GM23248 (cell line): ENCODE results near the gene COPS3. TPM values are rescaled to one million over a fixed set of nuclear protein-coding genes. Genes with fewer than 3 reads are reported as not detected.

Experiments used
- DNase-seq: peaks from one replicate; pipeline ENCODE4 v3.0.0-alpha.2; 2015
- H2AFZ ChIP-seq: fragments of 200-600 bp; sonication (generic); 2 replicates; pipeline ENCODE4 v1.6.1; 2016; ENCODE audit warnings: antibody characterized with exemption
- H3F3A ChIP-seq: fragments of 200-600 bp; sonication (generic); 2 replicates; pipeline ENCODE4 v1.6.1; 2016; ENCODE audit warnings: mild to moderate bottlenecking, antibody characterized with exemption, mixed run types; ENCODE audit not compliant: insufficient read depth
- H3K27ac ChIP-seq: fragments of 200-600 bp; sonication (generic); 2 replicates; pipeline ENCODE4 v1.5.1; 2016; ENCODE audit warnings: mild to moderate bottlenecking
- H3K27me3 ChIP-seq: fragments of 200-600 bp; sonication (generic); replicated peaks from 2 replicates; pipeline ENCODE4 v1.6.1; 2016; ENCODE audit warnings: mild to moderate bottlenecking; ENCODE audit not compliant: insufficient read depth
- H3K36me3 ChIP-seq: fragments of 200-600 bp; sonication (generic); 2 replicates; pipeline ENCODE4 v1.6.1; 2016; ENCODE audit warnings: low read depth, mild to moderate bottlenecking
- H3K4me1 ChIP-seq: fragments of 200-600 bp; sonication (generic); 2 replicates; pipeline ENCODE4 v1.6.1; 2016; ENCODE audit warnings: mild to moderate bottlenecking; ENCODE audit not compliant: insufficient read depth
- H3K4me2 ChIP-seq: fragments of 200-600 bp; sonication (generic); one replicate; pipeline ENCODE4 v1.6.1; 2016; ENCODE audit warnings: mild to moderate bottlenecking; ENCODE audit not compliant: unreplicated experiment
- H3K4me3 ChIP-seq: fragments of 200-600 bp; sonication (generic); 2 replicates; pipeline ENCODE4 v1.5.1; 2016; ENCODE audit warnings: mild to moderate bottlenecking
- H3K79me2 ChIP-seq: fragments of 200-600 bp; sonication (generic); 2 replicates; pipeline ENCODE4 v1.6.1; 2016; ENCODE audit warnings: mild to moderate bottlenecking; ENCODE audit not compliant: insufficient read depth
- H3K9ac ChIP-seq: fragments of 200-600 bp; sonication (generic); 2 replicates; pipeline ENCODE4 v1.6.1; 2016; ENCODE audit warnings: mild to moderate bottlenecking
- H3K9me2 ChIP-seq: fragments of 200-600 bp; sonication (generic); 2 replicates; pipeline ENCODE4 v1.6.1; 2016; ENCODE audit warnings: mixed run types, mild to moderate bottlenecking, moderate library complexity; ENCODE audit not compliant: insufficient read depth
- H3K9me3 ChIP-seq: fragments of 200-600 bp; sonication (generic); one replicate; pipeline ENCODE4 v1.6.1; 2017; ENCODE audit warnings: low read depth
- H4K20me1 ChIP-seq: fragments of 200-600 bp; sonication (generic); 2 replicates; pipeline ENCODE4 v1.6.0; 2016; ENCODE audit not compliant: insufficient read depth
- EZH2 ChIP-seq: fragments of 200-600 bp; sonication (generic); IDR thresholded peaks from 2 replicates; pipeline ENCODE4 v1.6.1; 2018; ENCODE audit warnings: antibody characterized with exemption, mild to moderate bottlenecking; ENCODE audit not compliant: insufficient read depth, poor library complexity, severe bottlenecking
- EZH2phosphoT487 ChIP-seq: fragments of 200-600 bp; sonication (generic); IDR thresholded peaks from 2 replicates; pipeline ENCODE4 v1.6.1; 2018; ENCODE audit warnings: antibody characterized with exemption, moderate library complexity, mild to moderate bottlenecking, low read depth; ENCODE audit not compliant: insufficient read depth
- WGBS, 2 experiments: methylation state at CpG; one replicate each; pipeline ENCODE4 v1.1.6; 2015 to 2017; ENCODE audit warnings: low lambda C conversion rate in 2 of 2, low coverage in 1 of 2; ENCODE audit errors: missing lambda C conversion rate in 2 of 2; 5-methylcytosine and 5-hydroxymethylcytosine counted together
- in situ Hi-C: fragments of 300-500 bp; cut with MboI; formaldehyde crosslinking; loops from 2 replicates; pipeline ENCODE4 v1.15.0; 2020
- polyA plus RNA-seq: library from polyadenylated mRNA; unstranded; fragments of >200 nt; fragmentation: Nextera tagmentation; extraction: Ambion mirVana; gene quantifications from 2 replicates; pipeline ENCODE4 v1.2.1, GENCODE V29; 2016
- total RNA-seq: library from RNA; depleted of rRNA; stranded (reverse); fragments of >200 nt; shearing (Covaris generic); gene quantifications from 2 replicates; pipeline ENCODE4 v1.2.3, GENCODE V29; 2014; rRNA removed

The COPS3 gene
- total and polyA plus RNA-seq, 2 experiments from 2014 or later: 90.2 to 93.3 TPM

GRCh38 chr17:17200831-17201230 lies 80.2 kb downstream of the COPS3 start:
- H3K36me3 ChIP-seq: no peaks in the 10 kb centered on the region
- in situ Hi-C loops: no loop called here
- no peak overlapping the region for H2AFZ ChIP-seq
- no peaks in the 10 kb centered on the region for H3K27me3 ChIP-seq
- no peak for DNase-seq
- H3K9me2 ChIP-seq: no peaks in the 10 kb centered on the region
- H3K79me2 ChIP-seq: no peaks in the 10 kb centered on the region
- 84 to 92% methylated on average over 5 of the region's 5 CpGs for WGBS, 2 experiments
- H3K4me1 ChIP-seq: 0 out of 2 replicates have a peak, but pooled peaks cover 6% of the 10 kb centered on the region
- H3K4me2 ChIP-seq: no peak overlapping the region
- no peak overlapping the region for H3K9ac ChIP-seq
- H3K4me3 ChIP-seq: no peak overlapping the region
- no peaks in the 10 kb centered on the region for H4K20me1 ChIP-seq
- H3K9me3 ChIP-seq: no peaks in the 10 kb centered on the region
- no peak for TF ChIP-seq EZH2
- no peak for TF ChIP-seq EZH2phosphoT487
- H3F3A ChIP-seq: peaks cover 12% of the 10 kb centered on the region
- H3K27ac ChIP-seq: no peak overlapping the region

GRCh38 chr17:17200311-17200710 lies 80.7 kb downstream of the COPS3 start:
- Histone ChIP-seq H3F3A (peaks cover 17% of the 10 kb centered on the region), H3K79me2 (no peaks in the 10 kb centered on the region), H4K20me1 (no peaks in the 10 kb centered on the region), H3K4me2 (no peak overlapping the region), H3K9me3 (no peaks in the 10 kb centered on the region), H3K27ac (no peak overlapping the region), H3K4me1 (0 out of 2 replicates have a peak, but pooled peaks cover 6% of the 10 kb centered on the region), H3K27me3 (no peaks in the 10 kb centered on the region), H2AFZ (no peak overlapping the region), H3K9ac (no peak overlapping the region), H3K36me3 (no peaks in the 10 kb centered on the region), H3K4me3 (no peak overlapping the region), H3K9me2 (no peaks in the 10 kb centered on the region)
- TF ChIP-seq EZH2phosphoT487 (no peak), EZH2 (no peak)
- DNase-seq: no peak
- WGBS, 2 experiments: 67 to 69% methylated on average over 7 of the region's 7 CpGs
- in situ Hi-C loops: no loop called here

GRCh38 chr17:17198281-17198680 lies 82.8 kb downstream of the COPS3 start:
- Histone ChIP-seq H3K27ac (no peak overlapping the region), H3K4me1 (no peaks in the 10 kb centered on the region), H3K9ac (no peak overlapping the region), H3K79me2 (no peaks in the 10 kb centered on the region), H4K20me1 (no peaks in the 10 kb centered on the region), H3K9me3 (no peaks in the 10 kb centered on the region), H3F3A (peaks cover 26% of the 10 kb centered on the region), H3K9me2 (no peaks in the 10 kb centered on the region), H3K27me3 (no peaks in the 10 kb centered on the region), H3K36me3 (no peaks in the 10 kb centered on the region), H2AFZ (no peak overlapping the region), H3K4me3 (no peak overlapping the region), H3K4me2 (no peak overlapping the region)
- DNase-seq: peak; percentile 26
- in situ Hi-C loops: no loop called here
- TF ChIP-seq EZH2phosphoT487 (no peak), EZH2 (no peak)
- WGBS, 2 experiments: 100% methylated on average over 1 of the region's 1 CpG

- no peak overlapping the region for H3K4me2 ChIP-seq
- no peak overlapping the region for H2AFZ ChIP-seq
- no peaks in the 10 kb centered on the region for H3K27me3 ChIP-seq
- peaks cover 29% of the 10 kb centered on the region for H3F3A ChIP-seq
- H3K4me3 ChIP-seq: no peak overlapping the region
- in situ Hi-C loops: no loop called here
- no peak overlapping the region for H3K9ac ChIP-seq
- DNase-seq: peak; percentile 27
- H4K20me1 ChIP-seq: no peaks in the 10 kb centered on the region
- no peak overlapping the region for H3K27ac ChIP-seq
- no peaks in the 10 kb centered on the region for H3K79me2 ChIP-seq
- no peaks in the 10 kb centered on the region for H3K9me3 ChIP-seq
- H3K4me1 ChIP-seq: peaks cover 4% of the 10 kb centered on the region
- H3K36me3 ChIP-seq: no peaks in the 10 kb centered on the region
- TF ChIP-seq EZH2 (no peak), EZH2phosphoT487 (no peak)
- H3K9me2 ChIP-seq: no peaks in the 10 kb centered on the region
Observed at GRCh38 chr17:17196776-17197175, 84.3 kb downstream of the COPS3 start.

Other genes with a start within 250 kb of the COPS3 start
- gene MPRIP, start 238.8 kb downstream of the COPS3 start, total RNA-seq: 292 TPM in 2 replicates
- 68.4 and 73.5 TPM in 2 replicates for gene MPRIP, start 238.8 kb downstream of the COPS3 start, polyA plus RNA-seq
- 0.65 and 2.0 TPM in 2 replicates for gene PLD6, start 74.9 kb downstream of the COPS3 start, total RNA-seq
- gene PLD6, start 74.9 kb downstream of the COPS3 start, polyA plus RNA-seq: 0.85 and 1.0 TPM in 2 replicates
- 12.0 and 21.5 TPM in 2 replicates for gene FLCN, start 44.1 kb downstream of the COPS3 start, total RNA-seq
- 7.3 and 10.0 TPM in 2 replicates for gene FLCN, start 44.1 kb downstream of the COPS3 start, polyA plus RNA-seq
- gene NT5M, start 22.1 kb upstream of the COPS3 start, total RNA-seq: 0.63 and 5.1 TPM in 2 replicates
- 3.3 and 4.5 TPM in 2 replicates for gene NT5M, start 22.1 kb upstream of the COPS3 start, polyA plus RNA-seq
- gene MED9, start 195.8 kb upstream of the COPS3 start, total RNA-seq: 9.6 and 10.3 TPM in 2 replicates
- gene MED9, start 195.8 kb upstream of the COPS3 start, polyA plus RNA-seq: 9.8 and 10.0 TPM in 2 replicates
- gene RASD1, start 215.1 kb upstream of the COPS3 start, total RNA-seq: 0.89 and 2.2 TPM in 2 replicates
- 1.2 and 1.5 TPM in 2 replicates for gene RASD1, start 215.1 kb upstream of the COPS3 start, polyA plus RNA-seq